ENCODE results near the gene MARS1. TPM values are rescaled to one million over a fixed set of nuclear protein-coding genes. Genes with fewer than 3 reads are reported as not detected.
A peak's percentile ranks its signal among the peaks of the same experiment; 100 is the strongest.

Gene MARS1
- total RNA-seq, 1 donor from 2014 or later, result 131 TPM

GRCh38 chr12:57455374-57456144, 32.3 kb upstream of the MARS1 start:
- Histone ChIP-seq H3K9me3 (no peaks in the 10 kb centered on the region), H3K27me3 (ENCODE audit: low read depth) (peaks cover 5% of the 10 kb centered on the region), H3K4me3 (no peak overlapping the region), H3K4me1 (peaks cover 15% of the 10 kb centered on the region), H3K36me3 (no peaks in the 10 kb centered on the region), H3K27ac (no peak overlapping the region)
- ATAC-seq, result no peak
- TF ChIP-seq, protein P1, sequence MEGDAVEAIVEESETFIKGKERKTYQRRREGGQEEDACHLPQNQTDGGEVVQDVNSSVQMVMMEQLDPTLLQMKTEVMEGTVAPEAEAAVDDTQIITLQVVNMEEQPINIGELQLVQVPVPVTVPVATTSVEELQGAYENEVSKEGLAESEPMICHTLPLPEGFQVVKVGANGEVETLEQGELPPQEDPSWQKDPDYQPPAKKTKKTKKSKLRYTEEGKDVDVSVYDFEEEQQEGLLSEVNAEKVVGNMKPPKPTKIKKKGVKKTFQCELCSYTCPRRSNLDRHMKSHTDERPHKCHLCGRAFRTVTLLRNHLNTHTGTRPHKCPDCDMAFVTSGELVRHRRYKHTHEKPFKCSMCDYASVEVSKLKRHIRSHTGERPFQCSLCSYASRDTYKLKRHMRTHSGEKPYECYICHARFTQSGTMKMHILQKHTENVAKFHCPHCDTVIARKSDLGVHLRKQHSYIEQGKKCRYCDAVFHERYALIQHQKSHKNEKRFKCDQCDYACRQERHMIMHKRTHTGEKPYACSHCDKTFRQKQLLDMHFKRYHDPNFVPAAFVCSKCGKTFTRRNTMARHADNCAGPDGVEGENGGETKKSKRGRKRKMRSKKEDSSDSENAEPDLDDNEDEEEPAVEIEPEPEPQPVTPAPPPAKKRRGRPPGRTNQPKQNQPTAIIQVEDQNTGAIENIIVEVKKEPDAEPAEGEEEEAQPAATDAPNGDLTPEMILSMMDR (IDR thresholded peaks at IDR 0.05), result no peak
- intact Hi-C loops (cut with DNase I), result no loop called here
- DNase-seq, result no peak

DNA sequence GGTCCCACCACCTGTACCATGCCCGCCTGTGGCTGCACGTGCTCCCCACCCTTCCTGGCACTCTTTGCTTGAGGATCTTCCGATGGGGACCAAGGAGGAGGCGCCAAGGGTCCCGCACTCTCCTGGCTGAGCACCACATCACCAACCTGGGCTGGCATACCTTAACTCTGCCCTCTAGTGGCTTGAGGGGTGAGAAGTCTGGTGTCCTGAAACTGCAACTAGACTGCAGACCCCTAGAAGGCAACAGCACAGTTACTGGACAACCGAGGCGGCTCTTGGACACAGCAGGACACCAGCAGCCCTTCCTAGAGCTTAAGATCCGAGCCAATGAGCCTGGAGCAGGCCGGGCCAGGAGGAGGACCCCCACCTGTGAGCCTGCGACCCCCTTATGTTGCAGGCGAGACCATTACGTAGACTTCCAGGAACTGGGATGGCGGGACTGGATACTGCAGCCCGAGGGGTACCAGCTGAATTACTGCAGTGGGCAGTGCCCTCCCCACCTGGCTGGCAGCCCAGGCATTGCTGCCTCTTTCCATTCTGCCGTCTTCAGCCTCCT, 31.6 kb upstream of the MARS1 start:
- Histone ChIP-seq H3K4me3 (no peak overlapping the region), H3K27ac (no peak overlapping the region), H3K4me1 (peaks cover 21% of the 10 kb centered on the region), H3K9me3 (no peaks in the 10 kb centered on the region), H3K27me3 (ENCODE audit: low read depth) (peaks cover 5% of the 10 kb centered on the region), H3K36me3 (no peaks in the 10 kb centered on the region)
- TF ChIP-seq, protein P1 (IDR thresholded peaks at IDR 0.05), result peak; percentile 45
- intact Hi-C loops (cut with DNase I), result no loop called here
- DNase-seq, result no peak
- ATAC-seq, result no peak

DNA sequence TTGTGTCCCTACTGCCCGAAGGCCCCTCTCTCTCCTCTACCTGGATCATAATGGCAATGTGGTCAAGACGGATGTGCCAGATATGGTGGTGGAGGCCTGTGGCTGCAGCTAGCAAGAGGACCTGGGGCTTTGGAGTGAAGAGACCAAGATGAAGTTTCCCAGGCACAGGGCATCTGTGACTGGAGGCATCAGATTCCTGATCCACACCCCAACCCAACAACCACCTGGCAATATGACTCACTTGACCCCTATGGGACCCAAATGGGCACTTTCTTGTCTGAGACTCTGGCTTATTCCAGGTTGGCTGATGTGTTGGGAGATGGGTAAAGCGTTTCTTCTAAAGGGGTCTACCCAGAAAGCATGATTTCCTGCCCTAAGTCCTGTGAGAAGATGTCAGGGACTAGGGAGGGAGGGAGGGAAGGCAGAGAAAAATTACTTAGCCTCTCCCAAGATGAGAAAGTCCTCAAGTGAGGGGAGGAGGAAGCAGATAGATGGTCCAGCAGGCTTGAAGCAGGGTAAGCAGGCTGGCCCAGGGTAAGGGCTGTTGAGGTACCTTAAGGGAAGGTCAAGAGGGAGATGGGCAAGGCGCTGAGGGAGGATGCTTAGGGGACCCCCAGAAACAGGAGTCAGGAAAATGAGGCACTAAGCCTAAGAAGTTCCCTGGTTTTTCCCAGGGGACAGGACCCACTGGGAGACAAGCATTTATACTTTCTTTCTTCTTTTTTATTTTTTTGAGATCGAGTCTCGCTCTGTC, 31.0 kb upstream of the MARS1 start:
- TF ChIP-seq, protein P1 (IDR thresholded peaks at IDR 0.05), result no peak
- H3K27ac ChIP-seq, result no peak overlapping the region
- DNase-seq (no peak), ATAC-seq (no peak)
- no peak overlapping the region for H3K4me3 ChIP-seq
- no peaks in the 10 kb centered on the region for H3K9me3 ChIP-seq
- H3K36me3 ChIP-seq, result no peaks in the 10 kb centered on the region
- peaks cover 28% of the 10 kb centered on the region for H3K4me1 ChIP-seq
- intact Hi-C loops (cut with DNase I), result no loop called here
- H3K27me3 ChIP-seq (ENCODE audit: low read depth), result peaks cover 5% of the 10 kb centered on the region

- ATAC-seq (no peak), DNase-seq (no peak)
- intact Hi-C loops (cut with DNase I), result no loop called here
- TF ChIP-seq, protein P1 (IDR thresholded peaks at IDR 0.05), result no peak
- H3K27ac ChIP-seq, result peak overlapping the region; percentile 80
- peaks cover 5% of the 10 kb centered on the region for H3K27me3 ChIP-seq (ENCODE audit: low read depth)
- peaks cover 36% of the 10 kb centered on the region for H3K4me1 ChIP-seq
- H3K4me3 ChIP-seq, result peak overlapping the region; percentile 83
- H3K9me3 ChIP-seq, result no peaks in the 10 kb centered on the region
- H3K36me3 ChIP-seq, result no peaks in the 10 kb centered on the region
These were observed 29.2 kb upstream of the MARS1 start for GRCh38 chr12:57458665-57459054.

DNA sequence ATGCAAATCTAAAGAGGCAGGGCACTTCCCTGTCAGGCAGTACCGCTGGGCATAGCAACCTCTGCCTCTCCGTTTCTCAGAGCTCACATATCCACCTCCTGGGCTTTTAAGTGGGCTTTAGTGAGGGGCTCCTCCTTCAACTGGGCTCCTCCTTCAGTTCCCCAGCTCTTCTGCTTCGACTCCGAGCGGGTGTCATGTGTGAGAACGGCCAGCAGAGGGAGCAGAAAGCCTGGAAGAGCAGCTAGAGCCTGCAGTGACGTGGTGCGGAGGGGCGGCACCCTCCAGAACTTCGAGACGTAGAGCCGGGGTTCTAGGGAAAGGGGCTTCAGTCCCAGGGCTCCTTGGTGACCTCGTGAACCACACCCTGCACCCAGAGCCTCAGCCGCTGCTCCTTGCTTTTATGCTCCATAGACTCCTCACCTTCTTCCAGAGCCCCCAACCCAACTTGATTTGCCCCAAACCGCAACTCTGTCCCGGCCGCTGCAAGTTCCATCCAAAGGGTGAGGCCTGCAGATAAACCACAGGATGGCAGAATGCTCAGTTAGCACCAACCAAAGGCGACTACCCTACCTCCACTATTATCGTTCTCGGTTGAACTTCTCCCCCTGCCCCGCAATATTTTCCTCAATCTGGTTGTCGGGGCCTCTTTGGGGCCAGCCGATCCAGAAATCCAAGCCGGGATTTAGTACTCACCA, 28.7 kb upstream of the MARS1 start:
- DNase-seq (peak; percentile 95), ATAC-seq (peak; percentile 88)
- Histone ChIP-seq H3K4me3 (peak overlapping the region; percentile 83), H3K27me3 (ENCODE audit: low read depth) (peaks cover 5% of the 10 kb centered on the region), H3K4me1 (peaks cover 36% of the 10 kb centered on the region), H3K9me3 (no peaks in the 10 kb centered on the region), H3K27ac (peak overlapping the region; percentile 80), H3K36me3 (no peaks in the 10 kb centered on the region)
- TF ChIP-seq, protein P1 (IDR thresholded peaks at IDR 0.05), result peak; percentile 93
- intact Hi-C loops (cut with DNase I), result no loop called here

Data from lower lobe of right lung (tissue), 2 donors.